ENCODE results near the gene ANAPC1. TPM values are rescaled to one million over a fixed set of nuclear protein-coding genes. Genes with fewer than 3 reads are reported as not detected.
"Not testable (repeated sequence)": the region's sequence is repeated elsewhere in the genome, so short reads cannot be mapped to it uniquely, and the experiment has no call there.

ANAPC1 gene
- total RNA-seq, 3 donors from 2014 or later: 45.0 to 52.8 (median 49.5) TPM

DNA sequence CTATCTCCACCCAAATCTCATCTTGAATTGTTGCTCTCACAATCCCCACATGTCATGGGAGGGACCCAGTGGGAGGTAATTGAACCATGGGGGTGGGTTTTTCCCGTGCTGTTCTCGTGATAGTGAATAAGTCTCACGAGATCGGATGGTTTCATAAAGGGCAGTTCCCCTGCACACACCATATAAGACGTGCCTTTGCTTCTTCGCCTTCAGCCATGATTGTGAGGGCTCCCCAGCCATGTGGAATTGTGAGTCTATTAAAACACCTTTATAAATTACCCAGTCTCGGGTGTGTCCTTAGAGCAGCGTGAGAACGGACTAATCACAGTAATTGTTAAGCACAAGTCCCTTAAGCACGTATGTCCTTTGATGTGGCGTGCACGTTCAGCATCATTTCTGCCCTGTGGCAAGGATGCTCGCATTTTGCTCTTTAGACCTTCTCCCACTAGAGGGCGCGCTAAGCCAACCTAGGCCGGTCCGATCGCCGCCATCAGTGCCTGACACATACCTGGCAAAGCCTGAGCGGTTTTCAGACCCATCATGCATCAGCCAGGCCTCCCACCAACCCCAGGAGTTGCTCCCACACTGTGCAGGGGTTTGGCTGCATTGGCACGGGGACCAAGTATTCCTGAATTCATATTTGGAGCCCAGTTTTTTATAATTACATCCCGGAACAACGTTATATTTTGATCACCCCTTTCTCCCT, 136.4 kb downstream of the ANAPC1 start:
- H3K9me3 ChIP-seq; H3K4me3 ChIP-seq; DNase-seq (ENCODE audit: low spot score in 2 of 2); H3K36me3 ChIP-seq; H3K4me1 ChIP-seq; intact Hi-C loops (cut with DNase I; ENCODE audit: low total_unique reads); H3K27me3 ChIP-seq; H3K27ac ChIP-seq: not testable (repeated sequence)
- TF ChIP-seq CTCF (IDR thresholded peaks at IDR 0.05): peak in 1 of 3 donors; percentile 18

DNA sequence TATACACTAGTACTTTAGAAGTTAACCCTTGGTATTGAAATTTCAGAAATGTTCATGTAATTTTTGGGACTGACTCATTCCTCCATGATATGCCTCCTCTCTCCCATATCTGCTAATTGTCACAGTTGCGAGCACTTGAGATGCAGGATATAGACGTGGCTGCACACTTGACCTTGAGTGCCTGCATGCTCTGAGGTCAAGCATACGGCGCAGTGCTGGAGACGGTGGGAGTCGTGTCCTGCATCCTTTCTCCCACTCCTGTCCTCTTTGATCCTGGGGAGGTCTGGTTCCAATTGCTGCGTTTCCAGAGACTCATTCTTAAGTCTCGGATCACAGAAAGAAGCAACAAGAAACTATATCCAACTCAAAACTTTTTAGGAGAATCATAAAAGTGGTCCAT, 139.2 kb downstream of the ANAPC1 start:
- DNase-seq (ENCODE audit: low spot score in 2 of 2); H3K27ac ChIP-seq; H3K27me3 ChIP-seq; intact Hi-C loops (cut with DNase I; ENCODE audit: low total_unique reads); H3K36me3 ChIP-seq; H3K4me3 ChIP-seq; H3K9me3 ChIP-seq; H3K4me1 ChIP-seq: not testable (repeated sequence)

- intact Hi-C loops (cut with DNase I; ENCODE audit: low total_unique reads); H3K27me3 ChIP-seq; H3K9me3 ChIP-seq; H3K4me3 ChIP-seq; DNase-seq (ENCODE audit: low spot score in 2 of 2); H3K36me3 ChIP-seq; H3K4me1 ChIP-seq; H3K27ac ChIP-seq: not testable (repeated sequence)
These were observed 142.5 kb downstream of the ANAPC1 start for GRCh38 chr2:111741517-111741916.

- H3K27me3 ChIP-seq; H3K36me3 ChIP-seq; H3K9me3 ChIP-seq; H3K4me3 ChIP-seq; intact Hi-C loops (cut with DNase I; ENCODE audit: low total_unique reads); H3K4me1 ChIP-seq: not testable (repeated sequence)
- peak in 1 of 2 donors; percentile 41 for DNase-seq (ENCODE audit: low spot score in 2 of 2)
- peak in 1 of 3 donors; percentile 8 for TF ChIP-seq CTCF (IDR thresholded peaks at IDR 0.05)
- H3K27ac ChIP-seq: peak overlapping the region; percentile 55 to 67
These were observed 147.9 kb downstream of the ANAPC1 start for GRCh38 chr2:111735838-111736721.

- H3K9me3 ChIP-seq; H3K27me3 ChIP-seq; H3K4me3 ChIP-seq; H3K36me3 ChIP-seq; DNase-seq (ENCODE audit: low spot score in 2 of 2); intact Hi-C loops (cut with DNase I; ENCODE audit: low total_unique reads); H3K4me1 ChIP-seq: not testable (repeated sequence)
- H3K27ac ChIP-seq: peak overlapping the region; percentile 55 to 67
These were observed 148.6 kb downstream of the ANAPC1 start for GRCh38 chr2:111735420-111735819.

DNA sequence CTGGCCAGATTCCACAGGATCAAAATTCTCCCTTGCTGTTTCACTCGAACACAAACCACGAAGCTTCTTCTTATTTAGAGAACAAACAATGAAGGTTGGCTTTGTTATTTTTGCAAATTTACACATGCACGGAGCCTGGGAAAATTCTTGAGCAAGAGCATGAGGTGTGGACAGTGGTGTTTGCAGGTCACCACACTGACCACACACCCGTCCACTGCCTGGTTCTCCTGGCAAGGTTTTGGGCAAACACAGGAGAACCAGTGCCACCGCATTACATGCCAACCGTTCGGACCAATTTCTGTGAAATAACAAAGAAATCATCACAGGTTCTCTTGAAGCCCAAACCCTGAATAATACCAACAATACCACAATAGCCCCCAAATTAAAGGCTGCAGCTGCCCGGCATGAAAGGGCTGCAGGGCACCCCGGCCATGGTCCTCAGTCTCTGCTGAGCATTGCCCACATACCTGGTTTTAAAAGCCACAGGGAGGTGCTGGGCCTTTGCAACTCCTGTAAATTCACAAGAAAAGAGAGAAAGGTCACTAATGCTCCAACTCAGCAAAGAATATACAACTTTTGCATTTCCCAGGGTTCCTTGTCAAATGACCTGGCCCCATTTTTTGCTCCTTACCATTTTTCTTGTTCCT, 154.1 kb downstream of the ANAPC1 start:
- H3K9me3 ChIP-seq; H3K27ac ChIP-seq; H3K4me1 ChIP-seq; H3K27me3 ChIP-seq; H3K36me3 ChIP-seq; DNase-seq (ENCODE audit: low spot score in 2 of 2); H3K4me3 ChIP-seq; intact Hi-C loops (cut with DNase I; ENCODE audit: low total_unique reads): not testable (repeated sequence)

DNA sequence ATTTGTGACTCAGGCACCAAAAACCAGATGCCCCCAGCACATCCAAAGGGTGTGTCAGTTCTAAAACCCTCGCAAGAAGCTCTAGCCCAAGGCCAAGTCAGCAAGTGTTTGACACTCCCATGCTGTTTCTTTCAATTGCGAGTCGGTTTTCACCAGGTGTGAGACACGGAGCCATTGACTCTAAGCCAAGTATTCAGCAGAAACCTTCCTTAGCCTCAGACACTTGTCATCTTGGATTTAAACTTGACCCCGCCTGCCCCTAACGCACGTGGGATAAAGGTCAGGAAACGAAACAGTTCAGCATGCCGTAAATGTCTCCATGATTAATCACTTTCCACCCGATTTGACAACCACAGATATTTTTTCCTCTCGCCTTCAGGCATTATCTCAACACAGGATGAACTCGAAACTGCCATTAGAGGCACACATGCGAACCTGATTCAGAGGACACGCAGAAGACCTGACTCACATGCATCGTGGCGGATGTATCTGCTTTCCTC, 156.3 kb downstream of the ANAPC1 start:
- H3K36me3 ChIP-seq; DNase-seq (ENCODE audit: low spot score in 2 of 2); H3K27me3 ChIP-seq; H3K27ac ChIP-seq; H3K4me3 ChIP-seq; H3K4me1 ChIP-seq; H3K9me3 ChIP-seq; intact Hi-C loops (cut with DNase I; ENCODE audit: low total_unique reads): not testable (repeated sequence)

- DNase-seq (ENCODE audit: low spot score in 2 of 2); intact Hi-C loops (cut with DNase I; ENCODE audit: low total_unique reads); H3K27me3 ChIP-seq; H3K27ac ChIP-seq; H3K36me3 ChIP-seq; H3K4me3 ChIP-seq; H3K9me3 ChIP-seq; H3K4me1 ChIP-seq: not testable (repeated sequence)
These were observed 158.3 kb downstream of the ANAPC1 start for GRCh38 chr2:111725742-111726141.

DNA sequence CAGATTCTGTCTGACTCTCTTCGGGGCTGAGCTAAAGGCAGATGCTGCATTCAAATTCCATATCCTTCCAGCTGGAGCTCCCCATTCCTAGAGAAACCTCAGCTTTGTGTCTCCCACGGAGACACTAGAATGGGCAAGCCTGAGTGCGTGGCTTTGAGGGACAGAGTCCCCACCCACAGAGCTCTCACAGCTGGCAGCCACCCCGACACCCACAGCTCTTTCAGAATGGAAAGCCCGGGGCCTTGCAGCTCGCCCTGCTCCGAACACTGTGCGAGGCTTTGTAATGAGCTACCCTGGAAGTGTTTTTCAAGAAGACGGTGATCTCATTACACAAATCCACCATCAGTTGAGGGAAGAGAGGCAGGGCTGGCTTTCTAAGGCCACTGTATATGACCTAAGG, 164.4 kb downstream of the ANAPC1 start:
- H3K9me3 ChIP-seq; intact Hi-C loops (cut with DNase I; ENCODE audit: low total_unique reads); DNase-seq (ENCODE audit: low spot score in 2 of 2); H3K4me3 ChIP-seq; H3K27me3 ChIP-seq; H3K36me3 ChIP-seq; H3K27ac ChIP-seq; H3K4me1 ChIP-seq: not testable (repeated sequence)

Measured in breast epithelium (tissue), 4 donors.